Erythroblast (primary cell): ENCODE results near the gene SMOC2.

ENCODE experiments used
- GATA1 ChIP-seq: IDR thresholded peaks from 2 replicates; pipeline ENCODE4 v1.6.1; 2011; ENCODE audit warnings: low read depth, mild to moderate bottlenecking, control low read depth, low read length, moderate library complexity
- POLR2A ChIP-seq: IDR thresholded peaks from 2 replicates; pipeline ENCODE4 v1.6.1; 2011; ENCODE audit warnings: mild to moderate bottlenecking, low read length

- no peak for TF ChIP-seq POLR2A
- no peak for TF ChIP-seq GATA1
Observed at GRCh38 chr6:168596344-168596743, 155.4 kb downstream of the SMOC2 start.
